Sigmoid colon (tissue), 4 donors: ENCODE data around the gene FCRLA.

ENCODE experiments used
- CTCF ChIP-seq, 4 experiments: fragments of 450-650 bp in 3 of 4; fragments of 200-600 bp in 1 of 4; IDR thresholded peaks; one replicate each; pipeline ENCODE4 v1.5.1; 2016 to 2019; ENCODE audit warnings: antibody characterized with exemption in 4 of 4, mild to moderate bottlenecking in 3 of 4, moderate library complexity in 2 of 4
- EP300 ChIP-seq, 4 donors: sonication (generic); formaldehyde crosslinking; IDR thresholded peaks; one replicate each; pipeline ENCODE4 v1.6.1; 2017; ENCODE audit warnings: antibody characterized with exemption in 4 of 4

GRCh38 chr1:161736335-161736969, 29.4 kb downstream of the FCRLA start:
- TF ChIP-seq EP300 (IDR thresholded peaks at IDR 0.05) (no peak), CTCF (IDR thresholded peaks at IDR 0.05) (no peak)
